GM12892 (cell line): ENCODE measurements around the gene ZNF30.

Source experiments
- DNase-seq: peaks from one replicate; pipeline ENCODE4 v3.0.0; 2011; ENCODE audit not compliant: insufficient read length
- FAIRE-seq: peaks from 2 replicates; lab custom pipeline; 2011; peaks lifted over from hg19 to GRCh38; lab: Jason Lieb, UNC
- POLR2A ChIP-seq: IDR thresholded peaks from 2 replicates; pipeline ENCODE4 v1.6.1; 2011; ENCODE audit warnings: low read depth, low read length, control low read depth
- POLR2AphosphoS5 ChIP-seq: IDR thresholded peaks from 2 replicates; pipeline ENCODE4 v1.6.1; 2011; ENCODE audit warnings: low read depth, low read length, control low read depth
- TAF1 ChIP-seq: IDR thresholded peaks from 2 replicates; pipeline ENCODE4 v1.6.1; 2011; ENCODE audit warnings: low read depth, mild to moderate bottlenecking, control low read depth, low read length, borderline replicate concordance

Gene ZNF30

GRCh38 chr19:34975056-34975455 is 48.4 kb downstream of the ZNF30 start:
- no peak for TF ChIP-seq POLR2AphosphoS5
- no peak for TF ChIP-seq TAF1
- no peak for TF ChIP-seq POLR2A
- FAIRE-seq (no peak), DNase-seq (no peak)

GRCh38 chr19:34976611-34977010 is 49.9 kb downstream of the ZNF30 start:
- DNase-seq (no peak), FAIRE-seq (no peak)
- no peak for TF ChIP-seq TAF1
- no peak for TF ChIP-seq POLR2A
- TF ChIP-seq POLR2AphosphoS5: no peak

- no peak for DNase-seq
- no peak for FAIRE-seq
- TF ChIP-seq POLR2A (no peak), POLR2AphosphoS5 (no peak), TAF1 (no peak)
These were observed 53.3 kb downstream of the ZNF30 start for GRCh38 chr19:34979819-34980640.

GRCh38 chr19:34982275-34982674 is 55.6 kb downstream of the ZNF30 start:
- TF ChIP-seq POLR2A: no peak
- no peak for TF ChIP-seq POLR2AphosphoS5
- no peak for TF ChIP-seq TAF1
- DNase-seq (no peak), FAIRE-seq (no peak)

GRCh38 chr19:34983786-34984185 is 57.1 kb downstream of the ZNF30 start:
- DNase-seq: no peak
- TF ChIP-seq TAF1: no peak
- TF ChIP-seq POLR2AphosphoS5: no peak
- TF ChIP-seq POLR2A: no peak
- no peak for FAIRE-seq

- TF ChIP-seq TAF1 (no peak), POLR2A (no peak), POLR2AphosphoS5 (no peak)
- DNase-seq (no peak), FAIRE-seq (no peak)
These were observed 57.6 kb downstream of the ZNF30 start for GRCh38 chr19:34984287-34984686.

GRCh38 chr19:34985249-34986022 is 58.7 kb downstream of the ZNF30 start:
- DNase-seq (no peak), FAIRE-seq (no peak)
- no peak for TF ChIP-seq POLR2AphosphoS5
- TF ChIP-seq TAF1: no peak
- no peak for TF ChIP-seq POLR2A

- DNase-seq (no peak), FAIRE-seq (no peak)
- TF ChIP-seq POLR2A (no peak), TAF1 (no peak), POLR2AphosphoS5 (no peak)
These were observed 61.4 kb downstream of the ZNF30 start for GRCh38 chr19:34988119-34988518.

GRCh38 chr19:34989298-34989697 is 62.6 kb downstream of the ZNF30 start:
- TF ChIP-seq POLR2A (no peak), TAF1 (no peak), POLR2AphosphoS5 (no peak)
- no peak for DNase-seq
- FAIRE-seq: no peak

GRCh38 chr19:34990578-34991192 is 64.0 kb downstream of the ZNF30 start:
- peak; percentile 84 for FAIRE-seq
- no peak for TF ChIP-seq TAF1
- no peak for TF ChIP-seq POLR2AphosphoS5
- TF ChIP-seq POLR2A: no peak
- no peak for DNase-seq
